KMS-11 (cell line): ENCODE results near the gene CFB.
"Not testable (repeated sequence)": the region's sequence is repeated elsewhere in the genome, so short reads cannot be mapped to it uniquely, and the experiment has no call there.

ENCODE experiments used
- H2AFZ ChIP-seq: fragments of 200-600 bp; sonication (generic); 2 replicates; pipeline ENCODE4 v1.6.1; 2016; ENCODE audit warnings: antibody characterized with exemption, mixed run types, low read depth
- H3K27ac ChIP-seq: fragments of 200-600 bp; sonication (generic); 2 replicates; pipeline ENCODE4 v1.6.1; 2016; ENCODE audit warnings: mild to moderate bottlenecking, mixed run types
- H3K27me3 ChIP-seq: fragments of 200-600 bp; sonication (generic); 2 replicates; pipeline ENCODE4 v1.6.1; 2017; ENCODE audit warnings: mild to moderate bottlenecking, low read depth, mixed run types, moderate library complexity; ENCODE audit not compliant: insufficient read depth
- H3K36me3 ChIP-seq: fragments of 200-600 bp; sonication (generic); 2 replicates; pipeline ENCODE4 v1.6.1; 2017; ENCODE audit warnings: mild to moderate bottlenecking, mixed run types; ENCODE audit not compliant: insufficient read depth
- H3K4me1 ChIP-seq: fragments of 200-600 bp; sonication (generic); 2 replicates; pipeline ENCODE4 v1.6.1; 2016; ENCODE audit warnings: mild to moderate bottlenecking, low read depth, mixed run types; ENCODE audit not compliant: poor library complexity, severe bottlenecking
- H3K4me2 ChIP-seq: fragments of 200-600 bp; sonication (generic); 2 replicates; pipeline ENCODE4 v1.7.0; 2016; ENCODE audit warnings: mild to moderate bottlenecking, mixed run types
- H3K4me3 ChIP-seq: fragments of 200-600 bp; sonication (generic); IDR thresholded peaks from 2 replicates; pipeline ENCODE4 v1.6.1; 2017; ENCODE audit warnings: low read depth, low read length, mixed read lengths; ENCODE audit not compliant: insufficient read depth
- H3K79me2 ChIP-seq: fragments of 200-600 bp; sonication (generic); 2 replicates; pipeline ENCODE4 v1.6.1; 2016; ENCODE audit warnings: low read depth, mixed run types; ENCODE audit not compliant: insufficient read depth
- H3K9ac ChIP-seq: fragments of 200-600 bp; sonication (generic); 2 replicates; pipeline ENCODE4 v1.6.1; 2016; ENCODE audit warnings: mild to moderate bottlenecking, mixed run types
- H4K20me1 ChIP-seq: fragments of 200-600 bp; sonication (generic); 2 replicates; pipeline ENCODE4 v1.6.1; 2016; ENCODE audit warnings: mild to moderate bottlenecking, mixed run types; ENCODE audit not compliant: insufficient read depth
- TF ChIP-seq, protein P1 (sequence below): fragments of 200-600 bp; sonication (generic); conservative IDR thresholded peaks from 2 replicates; pipeline ENCODE4 v1.6.1; 2017; ENCODE audit warnings: low read depth, mild to moderate bottlenecking, antibody characterized with exemption, low read length, moderate library complexity, mixed read lengths

The CFB gene

DNA sequence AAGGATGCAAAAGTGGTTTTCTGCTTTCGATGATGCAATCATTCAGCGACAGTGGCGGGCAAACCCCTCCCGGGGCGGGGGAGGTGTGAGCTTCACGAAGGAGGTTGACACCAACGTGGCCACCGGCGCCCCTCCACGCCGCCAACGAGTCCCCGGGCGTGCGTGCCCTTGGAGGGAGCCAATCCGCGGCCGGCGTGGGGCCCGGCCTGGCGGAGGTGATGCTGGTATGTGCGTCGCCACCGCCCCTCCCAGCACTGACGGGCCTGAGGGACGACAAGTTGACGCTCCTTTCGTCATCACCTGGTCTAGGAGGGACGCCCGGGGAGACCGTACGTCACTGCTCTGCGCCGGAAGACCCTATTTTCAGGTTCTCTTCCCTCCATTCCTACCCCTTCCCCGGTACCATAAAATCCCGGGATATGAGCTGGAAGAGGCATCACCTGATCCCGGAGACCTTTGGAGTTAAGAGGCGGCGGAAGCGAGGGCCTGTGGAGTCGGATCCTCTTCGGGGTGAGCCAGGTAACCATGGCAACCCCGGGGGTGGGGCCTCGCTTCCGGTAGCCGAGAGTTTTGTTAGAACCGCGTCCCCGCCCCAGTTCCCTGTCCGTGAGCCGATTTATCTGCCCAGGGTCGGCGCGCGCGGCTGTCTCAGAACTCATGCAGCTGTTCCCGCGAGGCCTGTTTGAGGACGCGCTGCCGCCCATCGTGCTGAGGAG, 26.3 kb downstream of the CFB start, which contains the start of gene DXO:
Gene DXO (minus strand): TSS at position 146 of the 716 bp plus-strand sequence. CDS start 463 bp downstream, outside the sequence.
- Histone ChIP-seq H3K4me3 (peak within 1 kb of the TSS; percentile 45), H3K27me3 (no peaks in the 10 kb centered on the region), H3K36me3 (no peaks in the 10 kb centered on the region), H3K79me2 (no peaks in the 10 kb centered on the region; the same call in 1 of the 2 replicates), H3K4me1 (peaks cover 11% of the 10 kb centered on the region), H3K4me2 (peak within 1 kb of the TSS; percentile 98), H3K27ac (peak within 1 kb of the TSS; percentile 87), H4K20me1 (no peaks in the 10 kb centered on the region), H3K9ac (peak within 1 kb of the TSS; percentile 77), H2AFZ (peak within 1 kb of the TSS; percentile 80)
- TF ChIP-seq, protein P1, sequence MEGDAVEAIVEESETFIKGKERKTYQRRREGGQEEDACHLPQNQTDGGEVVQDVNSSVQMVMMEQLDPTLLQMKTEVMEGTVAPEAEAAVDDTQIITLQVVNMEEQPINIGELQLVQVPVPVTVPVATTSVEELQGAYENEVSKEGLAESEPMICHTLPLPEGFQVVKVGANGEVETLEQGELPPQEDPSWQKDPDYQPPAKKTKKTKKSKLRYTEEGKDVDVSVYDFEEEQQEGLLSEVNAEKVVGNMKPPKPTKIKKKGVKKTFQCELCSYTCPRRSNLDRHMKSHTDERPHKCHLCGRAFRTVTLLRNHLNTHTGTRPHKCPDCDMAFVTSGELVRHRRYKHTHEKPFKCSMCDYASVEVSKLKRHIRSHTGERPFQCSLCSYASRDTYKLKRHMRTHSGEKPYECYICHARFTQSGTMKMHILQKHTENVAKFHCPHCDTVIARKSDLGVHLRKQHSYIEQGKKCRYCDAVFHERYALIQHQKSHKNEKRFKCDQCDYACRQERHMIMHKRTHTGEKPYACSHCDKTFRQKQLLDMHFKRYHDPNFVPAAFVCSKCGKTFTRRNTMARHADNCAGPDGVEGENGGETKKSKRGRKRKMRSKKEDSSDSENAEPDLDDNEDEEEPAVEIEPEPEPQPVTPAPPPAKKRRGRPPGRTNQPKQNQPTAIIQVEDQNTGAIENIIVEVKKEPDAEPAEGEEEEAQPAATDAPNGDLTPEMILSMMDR: no peak; the same call in 1 of the 2 replicates

DNA sequence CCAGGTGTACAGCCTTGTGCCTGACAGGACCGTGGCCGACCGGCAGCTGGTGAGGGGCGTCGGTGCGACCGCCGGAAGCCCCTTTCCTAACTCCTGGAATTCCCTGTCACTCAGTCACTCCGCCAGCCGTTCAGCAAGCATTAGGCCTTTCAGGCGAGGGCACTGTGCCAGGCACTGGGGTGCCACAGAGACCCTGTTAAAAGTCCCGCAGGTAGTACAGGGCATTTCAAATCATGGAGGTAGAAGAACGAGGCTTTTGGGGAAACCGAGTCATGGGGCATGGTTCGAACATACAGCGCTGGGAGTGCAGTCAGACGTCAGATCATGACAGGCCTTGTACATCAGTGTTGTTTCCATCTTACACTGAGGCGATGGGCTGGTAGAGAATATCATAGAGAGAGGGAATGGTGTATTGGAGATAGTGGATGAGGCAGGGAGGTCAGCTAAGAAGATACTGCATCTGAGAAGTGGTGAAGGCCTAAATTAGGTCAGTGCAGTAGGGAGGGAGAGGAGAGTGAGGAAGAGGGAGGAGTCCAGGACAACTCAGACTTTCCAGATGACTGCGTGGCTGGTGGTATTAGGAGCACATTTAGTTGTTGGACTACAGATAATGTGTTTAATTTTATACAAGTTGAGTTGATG, 26.9 kb downstream of the CFB start:
- H3K27ac ChIP-seq: peak overlapping the region; percentile 87
- peak overlapping the region; percentile 80 for H2AFZ ChIP-seq
- peak overlapping the region; percentile 98 for H3K4me2 ChIP-seq
- TF ChIP-seq, protein P1: no peak; the same call in 1 of the 2 replicates
- no peaks in the 10 kb centered on the region for H4K20me1 ChIP-seq
- H3K36me3 ChIP-seq: no peaks in the 10 kb centered on the region
- peak overlapping the region; percentile 45 for H3K4me3 ChIP-seq
- H3K4me1 ChIP-seq: peaks cover 11% of the 10 kb centered on the region
- H3K27me3 ChIP-seq: no peaks in the 10 kb centered on the region
- no peaks in the 10 kb centered on the region; the same call in 1 of the 2 replicates for H3K79me2 ChIP-seq
- peak overlapping the region; percentile 77 for H3K9ac ChIP-seq

DNA sequence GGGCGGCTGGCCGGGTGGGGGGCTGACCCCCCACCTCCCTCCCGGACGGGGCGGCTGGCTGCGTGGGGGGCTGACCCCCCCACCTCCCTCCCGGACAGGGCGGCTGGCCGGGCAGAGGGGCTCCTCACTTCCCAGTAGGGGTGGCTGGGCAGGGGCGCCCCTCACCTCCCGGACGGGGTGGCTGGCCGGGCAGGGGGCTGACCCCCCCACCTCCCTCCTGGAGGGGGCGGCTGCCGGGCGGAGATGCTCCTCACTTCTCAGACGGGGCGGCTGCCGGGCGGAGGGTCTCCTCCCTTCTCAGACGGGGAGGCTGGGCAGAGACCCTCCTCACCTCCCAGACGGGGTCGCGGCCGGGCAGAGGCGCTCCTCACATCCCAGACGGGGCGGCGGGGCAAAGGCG, 30.2 kb downstream of the CFB start:
- peaks cover 11% of the 10 kb centered on the region for H3K4me1 ChIP-seq
- not testable (repeated sequence) for H3K36me3 ChIP-seq, H3K27me3 ChIP-seq, H3K4me2 ChIP-seq, H3K27ac ChIP-seq, H4K20me1 ChIP-seq, H3K9ac ChIP-seq, H3K79me2 ChIP-seq, H2AFZ ChIP-seq, H3K4me3 ChIP-seq

DNA sequence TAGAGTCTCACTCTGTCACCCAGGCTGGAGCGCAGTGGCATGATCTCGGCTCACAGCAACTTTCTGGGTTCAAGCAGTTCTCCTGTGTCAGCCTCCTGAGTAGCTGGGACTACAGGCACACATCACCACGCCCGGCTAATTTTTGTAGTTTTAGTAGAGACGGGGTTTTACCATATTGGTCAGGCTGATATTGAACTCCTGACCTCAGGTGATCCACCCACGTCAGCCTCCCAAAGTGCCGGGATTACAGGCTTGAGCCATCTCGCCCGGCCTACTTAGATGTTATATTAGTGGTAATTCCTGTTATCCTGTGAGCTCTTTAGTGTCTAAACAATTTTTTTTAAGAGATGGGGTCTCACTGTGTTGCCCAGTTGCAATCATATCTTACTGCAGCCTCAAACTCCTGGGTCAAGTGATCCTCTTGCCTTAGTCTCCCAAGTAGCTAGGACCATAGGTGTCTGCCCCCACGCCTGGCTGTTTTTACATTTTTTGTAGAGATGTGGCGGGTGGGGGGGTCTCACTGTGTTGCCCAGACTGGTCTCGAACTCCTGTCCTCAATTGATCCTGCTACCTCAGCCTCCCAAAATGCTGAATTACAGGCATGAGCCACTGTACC, 32.0 kb downstream of the CFB start:
- TF ChIP-seq, protein P1: no peak
- no peaks in the 10 kb centered on the region for H3K27me3 ChIP-seq
- H3K79me2 ChIP-seq: no peaks in the 10 kb centered on the region; the same call in 1 of the 2 replicates
- H4K20me1 ChIP-seq: no peaks in the 10 kb centered on the region
- H2AFZ ChIP-seq: no peak overlapping the region
- no peak overlapping the region for H3K4me3 ChIP-seq
- H3K4me2 ChIP-seq: no peak overlapping the region
- peaks cover 7% of the 10 kb centered on the region for H3K4me1 ChIP-seq
- no peak overlapping the region for H3K9ac ChIP-seq
- H3K27ac ChIP-seq: no peak overlapping the region
- H3K36me3 ChIP-seq: no peaks in the 10 kb centered on the region
